Activated CD4-positive, alpha-beta T cell treated with anti-CD3 and anti-CD28 coated beads, Interleukin-2, amount 10 ng/mL, durations not matched to agents 24 days and 14 days (primary cell): ENCODE data around the gene RAB3D. TPM values are rescaled to one million over a fixed set of nuclear protein-coding genes. Genes with fewer than 3 reads are reported as not detected.
A peak's percentile ranks its signal among the peaks of the same experiment; 100 is the strongest.

ENCODE experiments used
- DNase-seq: peaks from one replicate; pipeline ENCODE4 v3.0.0; 2022
- H3K27ac Mint-ChIP-seq: one replicate; pipeline ENCODE4 v1.8.0; 2022; ENCODE audit warnings: mild to moderate bottlenecking, mixed read lengths
- H3K27me3 Mint-ChIP-seq: one replicate; pipeline ENCODE4 v1.8.0; 2022; ENCODE audit warnings: mixed read lengths
- H3K36me3 Mint-ChIP-seq: one replicate; pipeline ENCODE4 v1.8.0; 2022; ENCODE audit warnings: low read depth, mild to moderate bottlenecking, mixed read lengths
- H3K4me1 Mint-ChIP-seq: one replicate; pipeline ENCODE4 v1.8.0; 2021; ENCODE audit warnings: mixed read lengths
- H3K4me3 Mint-ChIP-seq: one replicate; pipeline ENCODE4 v1.8.0; 2022; ENCODE audit warnings: mild to moderate bottlenecking, moderate library complexity, mixed read lengths
- H3K9me3 Mint-ChIP-seq: one replicate; pipeline ENCODE4 v1.8.0; 2021; ENCODE audit warnings: mixed read lengths
- intact Hi-C: fragments of 100-400 bp; cut with micrococcal nuclease; formaldehyde crosslinking; loops from one replicate; pipeline ENCODE4 v1.15.1; 2023
- total RNA-seq: library from RNA; stranded (reverse); gene quantifications from 2 replicates; pipeline ENCODE4 v1.2.3, GENCODE V29; 2022

The RAB3D gene
- total RNA-seq, 1 donor from 2014 or later, result 5.7 TPM

DNA sequence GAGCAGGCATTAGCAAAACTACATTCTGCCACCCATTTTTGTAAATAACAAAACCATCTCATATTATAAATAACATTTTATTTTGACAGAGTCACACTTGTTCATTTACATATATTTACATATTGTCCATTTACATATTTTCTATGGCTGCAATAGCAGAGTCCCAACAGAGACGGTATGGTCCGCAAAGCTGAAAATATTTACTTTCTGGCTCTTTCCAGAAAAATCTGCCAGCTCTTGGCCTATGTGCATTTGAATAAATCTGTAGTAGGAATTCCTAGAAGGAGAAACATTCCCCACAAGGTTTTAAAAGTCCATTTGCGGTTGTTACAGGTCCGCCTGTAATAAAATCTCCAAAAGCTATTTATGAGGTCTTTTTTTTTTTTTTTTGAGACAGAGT, 49.2 kb downstream of the RAB3D start:
- no peak for DNase-seq
- peaks cover 40% of the 10 kb centered on the region for H3K27me3 Mint-ChIP-seq
- intact Hi-C loops, result loop anchor here (5.0 to 10.0 kb wide), 2 partner anchors 92 to 295 kb away; partner anchors contain the start of gene EPOR
- H3K36me3 Mint-ChIP-seq, result no peaks in the 10 kb centered on the region
- H3K4me3 Mint-ChIP-seq, result no peak overlapping the region
- no peak overlapping the region for H3K27ac Mint-ChIP-seq
- H3K4me1 Mint-ChIP-seq, result peaks cover 7% of the 10 kb centered on the region
- H3K9me3 Mint-ChIP-seq, result no peaks in the 10 kb centered on the region

DNA sequence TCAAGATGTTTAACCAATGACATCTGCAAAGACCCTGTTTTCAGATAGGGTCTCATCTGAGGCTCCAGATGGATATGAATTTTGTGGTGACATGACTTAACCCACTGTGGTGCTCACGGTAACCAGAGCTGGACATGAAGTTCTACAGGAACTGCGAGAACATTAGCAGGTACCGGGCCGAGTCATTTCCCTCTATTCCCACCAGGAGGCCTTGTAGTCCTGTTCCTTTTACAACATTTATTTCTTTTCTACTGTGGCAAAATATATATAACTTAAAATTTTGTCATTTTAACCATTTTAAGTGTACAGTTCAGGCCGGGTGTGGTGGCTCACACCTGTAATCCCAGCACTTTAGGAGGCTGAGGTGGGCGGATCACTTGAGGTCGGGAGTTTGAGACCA, 51.1 kb downstream of the RAB3D start:
- peaks cover 34% of the 10 kb centered on the region for H3K27me3 Mint-ChIP-seq
- intact Hi-C loops, result no loop called here
- peaks cover 3% of the 10 kb centered on the region for H3K4me1 Mint-ChIP-seq
- no peak overlapping the region for H3K4me3 Mint-ChIP-seq
- H3K36me3 Mint-ChIP-seq, result no peaks in the 10 kb centered on the region
- no peak overlapping the region for H3K27ac Mint-ChIP-seq
- no peak for DNase-seq
- H3K9me3 Mint-ChIP-seq, result no peaks in the 10 kb centered on the region

DNA sequence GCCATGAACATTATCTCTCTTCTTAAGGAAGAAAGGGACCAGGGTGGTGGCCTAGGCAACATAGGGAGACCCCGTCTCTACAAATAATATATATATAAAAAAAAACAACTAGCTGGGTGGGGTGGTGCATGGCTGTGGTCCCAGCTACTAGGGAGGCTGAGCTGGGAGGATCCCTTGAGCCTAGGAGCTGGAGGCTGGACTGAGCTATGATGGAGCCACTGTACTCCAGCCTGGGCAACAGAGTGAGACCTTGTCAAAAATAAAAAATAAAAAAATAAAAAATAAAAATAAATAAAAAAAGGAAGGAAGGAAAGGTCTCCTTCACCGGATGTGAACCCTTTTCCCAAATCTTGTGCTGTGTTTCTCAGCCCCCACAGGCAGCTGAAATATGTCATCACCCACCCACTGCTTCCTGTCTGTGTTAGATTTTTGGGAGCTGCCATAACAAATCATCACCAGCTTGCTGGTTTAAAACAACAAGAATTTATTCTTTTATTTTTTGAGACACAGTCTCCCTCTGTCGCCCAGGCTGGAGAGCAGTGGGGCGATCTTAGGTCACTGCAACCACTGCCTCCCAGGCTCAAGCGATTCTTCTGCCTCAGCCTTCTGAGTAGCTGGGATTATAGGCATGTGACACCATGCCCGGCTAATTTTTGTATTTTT, 53.0 kb downstream of the RAB3D start:
- Mint-ChIP-seq H3K27ac (no peak overlapping the region), H3K4me1 (peaks cover 3% of the 10 kb centered on the region), H3K9me3 (no peaks in the 10 kb centered on the region), H3K36me3 (no peaks in the 10 kb centered on the region), H3K4me3 (no peak overlapping the region), H3K27me3 (peaks cover 44% of the 10 kb centered on the region)
- DNase-seq, result no peak
- intact Hi-C loops, result no loop called here

DNA sequence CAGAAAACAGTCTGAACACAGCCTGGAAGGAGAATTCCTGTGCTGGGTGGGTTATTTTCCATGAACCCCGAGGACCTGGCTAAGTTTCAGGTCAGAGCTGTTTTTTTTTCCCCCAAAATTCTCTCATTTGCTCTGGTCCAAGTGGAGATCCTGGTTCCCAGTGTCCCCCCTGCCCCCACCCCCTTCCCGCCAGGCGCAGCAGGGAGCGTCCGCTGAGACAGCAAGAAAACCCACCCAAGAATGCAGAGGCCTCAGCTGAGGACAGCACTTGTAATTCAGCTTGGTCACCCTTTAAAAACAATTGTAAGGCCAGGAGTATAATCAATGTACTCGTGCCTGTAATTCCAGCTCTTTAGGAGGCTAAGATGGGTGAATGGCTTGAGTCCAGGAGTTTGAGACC, 54.9 kb downstream of the RAB3D start:
- H3K27me3 Mint-ChIP-seq, result peaks cover 40% of the 10 kb centered on the region
- intact Hi-C loops, result no loop called here

DNA sequence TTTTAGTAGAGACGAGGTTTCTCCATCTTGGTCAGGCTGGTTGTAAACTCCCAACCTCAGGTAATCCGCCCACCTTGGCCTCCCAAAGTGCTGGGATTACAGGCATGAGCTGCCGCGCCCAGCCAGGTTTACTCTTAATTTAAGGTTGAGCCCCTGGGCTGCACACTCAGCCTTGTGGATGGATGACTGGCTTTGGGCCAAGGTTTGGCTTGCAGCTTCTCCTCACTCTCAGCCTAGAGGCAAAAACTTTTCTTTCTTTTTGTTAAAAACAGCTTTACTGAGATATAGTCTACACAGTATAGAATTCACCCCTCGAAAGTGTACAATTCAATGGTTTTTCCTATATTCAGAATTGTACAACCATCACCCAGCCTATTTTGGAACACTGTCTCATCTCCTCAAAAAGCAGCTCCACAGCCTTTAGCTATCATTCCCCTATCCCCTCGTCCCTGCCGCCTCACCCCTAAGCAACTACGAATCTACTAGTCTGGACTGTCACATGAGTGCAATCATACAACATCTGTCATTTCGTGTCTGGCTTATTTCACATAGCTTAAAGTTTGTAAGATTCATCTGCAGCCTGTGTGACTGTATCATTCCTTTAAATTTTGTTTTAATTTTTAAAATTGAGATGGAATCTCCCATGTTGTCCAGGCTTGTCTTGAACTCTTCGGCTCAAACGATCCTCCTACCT, 58.0 kb downstream of the RAB3D start:
- Mint-ChIP-seq H3K27ac (no peak overlapping the region), H3K27me3 (peaks cover 50% of the 10 kb centered on the region), H3K4me1 (peaks cover 10% of the 10 kb centered on the region)

More for the DNA sequence above, 54.9 kb downstream of the RAB3D start:
- no peaks in the 10 kb centered on the region for H3K9me3 Mint-ChIP-seq
- no peaks in the 10 kb centered on the region for H3K36me3 Mint-ChIP-seq
- H3K4me1 Mint-ChIP-seq, result peaks cover 8% of the 10 kb centered on the region
- no peak for DNase-seq
- no peak overlapping the region for H3K4me3 Mint-ChIP-seq
- H3K27ac Mint-ChIP-seq, result no peak overlapping the region

DNA sequence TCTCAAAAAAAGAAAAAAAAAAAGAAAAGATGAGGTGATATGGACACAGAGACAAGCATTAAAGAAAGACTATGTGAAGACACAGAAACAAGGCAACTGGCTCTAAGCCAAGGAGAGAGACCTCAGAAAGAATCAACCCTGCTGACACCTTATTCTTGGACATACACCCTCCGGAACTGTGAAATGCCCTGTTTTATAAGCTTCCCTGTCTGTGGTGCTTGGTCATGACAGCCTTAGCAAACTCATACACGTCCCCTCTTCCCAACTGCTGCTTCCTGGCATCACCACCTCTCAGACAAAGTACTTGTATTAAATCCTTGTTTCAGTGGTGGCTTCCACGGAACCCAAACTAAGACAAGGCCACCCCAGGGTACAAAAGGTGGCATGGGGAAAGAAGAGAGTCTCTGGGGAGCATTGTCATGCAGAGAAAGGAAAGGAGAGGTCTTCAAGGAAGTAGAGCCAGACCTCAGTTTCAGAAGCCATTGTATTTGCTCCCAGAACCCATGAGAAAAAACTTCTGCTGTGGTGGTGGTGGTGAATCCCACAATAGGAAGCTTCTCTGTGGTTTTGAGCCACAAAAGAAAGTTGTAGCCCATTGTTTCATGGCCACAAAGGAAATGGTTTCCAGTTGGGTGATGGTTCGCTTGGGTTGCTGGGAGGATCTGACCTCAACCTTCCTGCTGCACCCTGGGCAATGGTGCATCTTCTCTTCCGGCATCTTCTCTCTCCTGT, 59.8 kb downstream of the RAB3D start:
- peak overlapping the region; percentile 57 for H3K27ac Mint-ChIP-seq
- H3K36me3 Mint-ChIP-seq, result peaks cover 2% of the 10 kb centered on the region
- peaks cover 53% of the 10 kb centered on the region for H3K27me3 Mint-ChIP-seq
- peaks cover 6% of the 10 kb centered on the region for H3K9me3 Mint-ChIP-seq
- peak; percentile 92 for DNase-seq
- peak overlapping the region; percentile 50 for H3K4me3 Mint-ChIP-seq
- peaks cover 10% of the 10 kb centered on the region for H3K4me1 Mint-ChIP-seq
- intact Hi-C loops, result no loop called here

More for the DNA sequence above, 58.0 kb downstream of the RAB3D start:
- H3K36me3 Mint-ChIP-seq, result peaks cover 2% of the 10 kb centered on the region
- intact Hi-C loops, result no loop called here
- H3K4me3 Mint-ChIP-seq, result no peak overlapping the region
- H3K9me3 Mint-ChIP-seq, result peaks cover 6% of the 10 kb centered on the region
- no peak for DNase-seq

DNA sequence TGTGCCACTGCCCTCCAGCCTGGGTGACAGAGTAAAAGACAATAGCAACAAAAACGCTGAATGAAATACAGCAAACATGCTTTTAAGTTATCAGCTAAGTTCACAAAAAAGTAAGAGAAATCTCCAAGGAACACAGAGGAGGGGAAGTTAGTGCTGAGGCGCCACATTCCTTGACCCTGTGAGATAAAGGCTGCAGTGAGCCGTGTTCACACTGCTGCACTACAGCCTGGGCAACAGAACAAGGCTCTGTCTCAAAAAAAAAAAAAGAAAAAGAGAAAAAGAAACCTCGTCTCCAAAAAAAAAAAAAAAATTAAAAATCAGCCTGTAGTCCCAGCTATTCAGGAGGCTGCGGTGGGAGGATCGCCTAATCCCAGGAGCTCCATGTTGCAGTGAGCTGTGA, 60.8 kb downstream of the RAB3D start:
- Mint-ChIP-seq H3K4me1 (peaks cover 10% of the 10 kb centered on the region), H3K9me3 (peaks cover 6% of the 10 kb centered on the region), H3K27me3 (peaks cover 55% of the 10 kb centered on the region), H3K27ac (no peak overlapping the region), H3K4me3 (no peak overlapping the region), H3K36me3 (peaks cover 2% of the 10 kb centered on the region)
- DNase-seq, result no peak
- intact Hi-C loops, result no loop called here

DNA sequence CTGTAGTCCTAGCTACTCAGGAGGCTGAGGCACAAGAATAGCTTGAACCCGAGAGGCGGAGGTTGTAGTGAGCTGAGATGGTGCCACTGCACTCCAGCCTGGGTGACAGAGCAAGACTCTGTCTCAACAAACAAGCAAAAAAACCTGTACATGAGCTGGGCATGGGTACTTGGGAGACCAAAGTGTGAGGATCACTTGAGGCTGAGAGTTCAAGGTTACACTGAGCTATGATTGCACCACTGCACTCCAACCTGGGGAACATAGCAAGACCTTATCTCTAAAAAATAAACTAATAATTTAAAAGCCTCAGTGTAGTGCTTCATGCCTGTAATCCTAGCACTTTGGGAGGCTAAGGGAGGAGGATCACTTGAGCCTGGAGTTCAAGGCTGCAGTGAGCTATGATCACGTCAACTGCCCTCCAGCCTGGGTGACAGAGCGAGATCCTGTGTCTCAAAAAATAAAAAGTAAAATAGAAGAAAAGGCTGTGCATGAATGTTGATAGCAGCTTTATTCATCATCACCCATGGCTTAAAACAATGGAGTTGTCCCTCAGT, 64.8 kb downstream of the RAB3D start:
- peaks cover 6% of the 10 kb centered on the region for H3K4me1 Mint-ChIP-seq
- H3K27me3 Mint-ChIP-seq, result peaks cover 42% of the 10 kb centered on the region
- H3K4me3 Mint-ChIP-seq, result no peak overlapping the region
- no peak overlapping the region for H3K27ac Mint-ChIP-seq
- peaks cover 2% of the 10 kb centered on the region for H3K36me3 Mint-ChIP-seq
- intact Hi-C loops, result no loop called here
- no peak for DNase-seq
- peaks cover 6% of the 10 kb centered on the region for H3K9me3 Mint-ChIP-seq

DNA sequence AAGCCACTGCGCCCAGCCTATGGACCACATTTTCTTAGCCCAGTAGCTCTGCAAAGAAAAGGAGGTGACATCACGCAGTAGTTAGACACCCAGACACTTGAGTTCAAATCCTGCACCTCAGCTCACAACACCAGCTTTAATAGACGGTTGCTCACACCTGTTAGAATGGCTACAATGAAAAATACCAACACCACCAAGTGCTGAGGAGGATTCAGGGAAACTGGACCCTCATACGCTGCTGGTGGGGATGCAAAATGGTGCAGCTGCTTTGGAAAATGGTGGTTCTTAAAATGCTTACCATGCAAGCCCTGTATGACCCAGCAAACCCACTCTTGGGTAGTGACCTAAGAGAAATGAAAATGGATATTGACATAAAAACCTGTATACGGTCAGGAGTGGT, 65.5 kb downstream of the RAB3D start:
- Mint-ChIP-seq H3K36me3 (peaks cover 2% of the 10 kb centered on the region), H3K27ac (no peak overlapping the region), H3K4me3 (no peak overlapping the region), H3K4me1 (peaks cover 4% of the 10 kb centered on the region), H3K27me3 (peaks cover 45% of the 10 kb centered on the region), H3K9me3 (peaks cover 6% of the 10 kb centered on the region)
- intact Hi-C loops, result no loop called here
- DNase-seq, result no peak

DNA sequence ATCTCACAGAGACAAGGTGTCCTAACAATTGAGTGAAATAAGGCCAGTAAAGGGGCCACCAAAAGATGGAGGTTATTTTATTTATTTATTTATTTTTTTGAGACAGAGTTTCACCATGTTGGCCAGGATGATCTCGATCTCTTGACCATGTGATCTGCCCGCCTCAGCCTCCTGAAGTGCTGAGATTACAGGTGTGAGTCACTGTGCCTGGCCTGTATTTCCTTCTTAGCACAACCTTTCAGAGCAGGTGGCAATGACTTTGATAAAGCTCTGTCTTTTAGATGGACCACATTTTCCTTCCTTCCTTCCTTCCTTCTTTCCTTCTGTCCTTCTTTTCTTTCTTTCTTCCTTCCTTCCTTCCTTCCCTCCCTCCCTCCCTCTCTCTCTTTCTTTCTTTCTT, 66.2 kb downstream of the RAB3D start:
- peaks cover 2% of the 10 kb centered on the region for H3K36me3 Mint-ChIP-seq
- no peak overlapping the region for H3K27ac Mint-ChIP-seq
- no peak overlapping the region for H3K4me3 Mint-ChIP-seq
- DNase-seq, result no peak
- intact Hi-C loops, result no loop called here
- peaks cover 47% of the 10 kb centered on the region for H3K27me3 Mint-ChIP-seq
- H3K9me3 Mint-ChIP-seq, result peaks cover 6% of the 10 kb centered on the region
- peaks cover 4% of the 10 kb centered on the region for H3K4me1 Mint-ChIP-seq

Other genes starting within 250 kb of the RAB3D start
- gene SPC24, start 183.9 kb downstream of the RAB3D start, total RNA-seq, result 33.1 and 33.8 TPM in 2 replicates
- 3.0 and 3.3 TPM in 2 replicates for gene KANK2, start 142.1 kb downstream of the RAB3D start, total RNA-seq
- gene ANGPTL8, start 100.0 kb downstream of the RAB3D start, total RNA-seq, result not detected in 2 replicates
- gene DOCK6, start 77.1 kb downstream of the RAB3D start, total RNA-seq, result 1.2 and 2.2 TPM in 2 replicates
- gene TSPAN16, start 43.5 kb downstream of the RAB3D start, total RNA-seq, result not detected in 2 replicates
- gene TMEM205, start 6.6 kb upstream of the RAB3D start, total RNA-seq, result 29.9 and 34.2 TPM in 2 replicates
- 11.7 and 14.8 TPM in 2 replicates for gene CCDC159, start 6.9 kb upstream of the RAB3D start, total RNA-seq
- gene PLPPR2, start 15.8 kb upstream of the RAB3D start, total RNA-seq, result 2.3 TPM in 2 replicates
- gene SWSAP1, start 35.0 kb upstream of the RAB3D start, total RNA-seq, result 2.3 and 2.6 TPM in 2 replicates
- gene EPOR, start 44.7 kb upstream of the RAB3D start, total RNA-seq, result 7.2 and 7.7 TPM in 2 replicates
- gene RGL3, start 79.7 kb upstream of the RAB3D start, total RNA-seq, result not detected in 2 replicates
- gene ODAD3, start 95.5 kb upstream of the RAB3D start, total RNA-seq, result 0.12 and 0.24 TPM in 2 replicates
- 288 TPM in 2 replicates for gene PRKCSH, start 96.0 kb upstream of the RAB3D start, total RNA-seq
- gene ELAVL3, start 141.4 kb upstream of the RAB3D start, total RNA-seq, result 0.71 TPM in 1 of 2 replicates, not detected in the other
- 20.6 and 21.6 TPM in 2 replicates for gene ZNF653, start 166.2 kb upstream of the RAB3D start, total RNA-seq
- gene ECSIT, start 189.5 kb upstream of the RAB3D start, total RNA-seq, result 39.7 and 41.6 TPM in 2 replicates
- not detected in 2 replicates for gene CNN1, start 199.2 kb upstream of the RAB3D start, total RNA-seq
- 71.9 and 74.2 TPM in 2 replicates for gene ELOF1, start 219.6 kb upstream of the RAB3D start, total RNA-seq
- gene ACP5, start 238.0 kb upstream of the RAB3D start, total RNA-seq, result 8.2 and 9.5 TPM in 2 replicates